ENCODE results near the gene MS4A6E.

GRCh38 chr11:60372767-60373166, 45.7 kb downstream of the MS4A6E start:
- no peak for TF ChIP-seq CTCF (IDR thresholded peaks at IDR 0.05)
- no peak for TF ChIP-seq EZH2 (IDR thresholded peaks at IDR 0.05; ENCODE audit: borderline replicate concordance, insufficient read depth, low read depth, low read length, poor library complexity, severe bottlenecking)

All from B cell (primary cell).